Spleen (tissue), 7 donors: Measurements from ENCODE around the gene EFNA4.

Experiments used
- POLR2A ChIP-seq, 3 donors: fragments of 450-650 bp; IDR thresholded peaks; one replicate each; pipeline ENCODE4 v1.5.1; 2017; ENCODE audit warnings: antibody characterized with exemption in 3 of 3, mild to moderate bottlenecking in 1 of 3
- POLR2AphosphoS5 ChIP-seq, 3 donors: sonication (generic); formaldehyde crosslinking; IDR thresholded peaks; one replicate each; pipeline ENCODE4 v1.5.1; 2017; ENCODE audit warnings: antibody characterized with exemption in 3 of 3
- TF ChIP-seq, protein P1 (sequence below), 11 experiments: fragments of 200-600 bp in 7 of 11; fragments of 450-650 bp in 4 of 11; sonication (generic) in 4 of 11; IDR thresholded peaks in 8 of 11; conservative IDR thresholded peaks in 3 of 11; 1 replicate in 7 of 11; 2 replicates in 4 of 11; pipeline versions ENCODE4 v1.4.0 to v1.8.0; 2016 to 2021; ENCODE audit warnings: antibody characterized with exemption in 11 of 11, inconsistent platforms in 4 of 11, mild to moderate bottlenecking in 1 of 11
- donor health status: DM: no; HTN: no; CAD: no; lungs with moderate emphysema.
- donor health status: DM: no; HTN: no; CAD: no.
- donor health status: DM: no; HTN: no; CAD: no.

DNA sequence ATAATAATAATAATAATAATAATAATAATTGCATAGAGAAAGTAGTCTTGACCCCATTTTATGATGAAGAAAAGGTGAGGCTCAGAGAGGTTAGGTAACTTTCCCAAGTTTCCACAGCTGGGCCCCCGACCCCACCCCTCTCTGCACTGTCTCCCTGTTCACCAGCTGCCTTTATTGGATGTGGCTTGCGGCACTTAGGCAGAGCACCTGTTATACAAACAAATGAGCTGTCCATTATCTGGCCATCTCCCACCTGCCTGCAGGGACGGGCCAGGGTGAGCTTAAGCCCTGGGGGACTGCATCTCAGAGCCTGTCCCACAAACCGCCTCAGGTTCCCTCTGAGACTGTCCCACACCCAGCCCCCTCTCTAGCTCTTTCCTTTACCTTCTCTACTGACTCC is 54.1 kb downstream of the EFNA4 start:
- TF ChIP-seq POLR2A (IDR thresholded peaks at IDR 0.05) = no peak
- TF ChIP-seq, protein P1, sequence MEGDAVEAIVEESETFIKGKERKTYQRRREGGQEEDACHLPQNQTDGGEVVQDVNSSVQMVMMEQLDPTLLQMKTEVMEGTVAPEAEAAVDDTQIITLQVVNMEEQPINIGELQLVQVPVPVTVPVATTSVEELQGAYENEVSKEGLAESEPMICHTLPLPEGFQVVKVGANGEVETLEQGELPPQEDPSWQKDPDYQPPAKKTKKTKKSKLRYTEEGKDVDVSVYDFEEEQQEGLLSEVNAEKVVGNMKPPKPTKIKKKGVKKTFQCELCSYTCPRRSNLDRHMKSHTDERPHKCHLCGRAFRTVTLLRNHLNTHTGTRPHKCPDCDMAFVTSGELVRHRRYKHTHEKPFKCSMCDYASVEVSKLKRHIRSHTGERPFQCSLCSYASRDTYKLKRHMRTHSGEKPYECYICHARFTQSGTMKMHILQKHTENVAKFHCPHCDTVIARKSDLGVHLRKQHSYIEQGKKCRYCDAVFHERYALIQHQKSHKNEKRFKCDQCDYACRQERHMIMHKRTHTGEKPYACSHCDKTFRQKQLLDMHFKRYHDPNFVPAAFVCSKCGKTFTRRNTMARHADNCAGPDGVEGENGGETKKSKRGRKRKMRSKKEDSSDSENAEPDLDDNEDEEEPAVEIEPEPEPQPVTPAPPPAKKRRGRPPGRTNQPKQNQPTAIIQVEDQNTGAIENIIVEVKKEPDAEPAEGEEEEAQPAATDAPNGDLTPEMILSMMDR (IDR thresholded peaks at IDR 0.05 in 8 of 11, conservative IDR thresholded peaks at IDR 0.05 in 3 of 11) = no peak
- TF ChIP-seq POLR2AphosphoS5 (IDR thresholded peaks at IDR 0.05) = no peak
